Raji (cell line): ENCODE measurements around the gene FAR1.

Experiments used
- POLR2A ChIP-seq: IDR thresholded peaks from 2 replicates; pipeline ENCODE4 v1.6.1; 2011; ENCODE audit warnings: low read depth, low read length, control low read depth; ENCODE audit not compliant: insufficient read depth

Gene FAR1

DNA sequence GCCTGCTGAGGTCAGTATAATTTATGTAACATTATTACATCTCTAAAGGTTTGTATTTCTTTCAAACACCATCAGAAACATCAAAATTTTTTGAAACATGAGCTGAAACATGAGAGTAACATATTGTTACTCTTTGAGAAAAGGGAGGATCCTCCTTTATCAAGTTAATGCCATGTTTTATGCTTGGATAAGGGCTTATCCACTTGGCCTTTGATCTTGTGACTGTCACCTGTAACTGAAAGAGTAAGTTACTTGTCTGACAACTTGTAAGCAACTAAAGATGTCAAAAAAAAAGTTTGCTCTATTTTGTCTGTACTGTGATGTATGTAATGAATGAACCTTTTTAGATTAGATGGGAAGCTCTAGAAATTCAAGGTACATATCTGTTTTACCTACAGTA lies 59.6 kb downstream of the FAR1 start:
- no peak for TF ChIP-seq POLR2A

DNA sequence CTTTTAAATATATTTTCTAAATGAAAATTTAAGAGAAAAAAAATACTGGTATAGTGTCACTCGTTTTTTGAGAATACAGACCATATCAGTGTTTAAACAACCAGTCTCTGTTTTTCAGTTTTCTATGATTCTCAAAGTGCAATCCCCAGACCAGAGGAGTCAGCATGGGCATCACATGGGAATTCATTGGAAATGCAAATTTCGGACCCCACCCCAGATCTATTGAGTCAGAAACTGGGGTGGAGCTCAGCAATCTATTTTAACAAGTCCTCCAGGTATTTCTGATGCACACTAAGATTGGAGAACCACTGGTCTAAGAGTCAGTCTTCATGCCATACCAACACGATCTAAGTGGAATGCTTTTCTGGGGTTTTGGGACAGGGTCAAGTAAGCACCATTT lies 66.1 kb downstream of the FAR1 start:
- TF ChIP-seq POLR2A = no peak

GRCh38 chr11:13745165-13745564 lies 76.7 kb downstream of the FAR1 start:
- no peak for TF ChIP-seq POLR2A

GRCh38 chr11:13759050-13759449 lies 90.6 kb downstream of the FAR1 start:
- no peak for TF ChIP-seq POLR2A

DNA sequence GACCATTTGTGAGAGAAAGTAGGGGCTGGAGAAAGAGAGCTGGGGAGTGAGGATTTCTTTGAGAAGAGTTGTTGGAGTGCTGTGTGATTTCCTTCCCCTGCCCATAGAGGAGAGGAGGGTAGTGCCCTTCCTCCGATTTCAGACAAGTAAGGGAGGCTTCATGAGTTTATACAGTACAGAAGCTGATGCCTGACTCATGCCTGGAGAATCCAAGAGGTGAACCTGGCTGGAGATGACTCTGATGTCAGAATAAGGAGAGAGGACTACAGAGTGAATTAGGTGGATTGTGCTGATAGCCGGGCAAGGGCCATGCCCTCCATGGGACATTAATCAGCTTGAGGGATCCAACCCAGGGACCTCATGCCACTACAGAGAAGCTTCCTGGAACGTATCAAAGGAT lies 91.6 kb downstream of the FAR1 start:
- TF ChIP-seq POLR2A = no peak

DNA sequence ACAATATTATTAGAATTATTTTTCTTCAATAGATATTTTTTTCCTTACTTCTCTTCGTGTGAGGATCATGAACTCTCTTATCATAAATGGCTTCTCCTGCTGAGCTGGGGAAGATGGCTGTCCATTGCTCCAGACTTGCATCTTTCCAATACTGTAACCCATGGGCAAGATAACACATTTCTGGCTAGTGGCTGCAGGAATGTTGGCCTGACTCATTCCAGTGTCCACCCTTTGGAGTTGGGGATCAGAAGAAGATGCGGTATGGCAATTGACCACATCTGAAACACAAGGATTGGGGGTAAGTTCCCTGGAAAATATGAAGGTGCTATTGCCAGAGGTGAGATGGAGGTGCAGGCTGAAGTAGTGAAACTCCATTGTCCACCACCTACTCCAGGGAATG lies 92.8 kb downstream of the FAR1 start:
- TF ChIP-seq POLR2A = no peak

DNA sequence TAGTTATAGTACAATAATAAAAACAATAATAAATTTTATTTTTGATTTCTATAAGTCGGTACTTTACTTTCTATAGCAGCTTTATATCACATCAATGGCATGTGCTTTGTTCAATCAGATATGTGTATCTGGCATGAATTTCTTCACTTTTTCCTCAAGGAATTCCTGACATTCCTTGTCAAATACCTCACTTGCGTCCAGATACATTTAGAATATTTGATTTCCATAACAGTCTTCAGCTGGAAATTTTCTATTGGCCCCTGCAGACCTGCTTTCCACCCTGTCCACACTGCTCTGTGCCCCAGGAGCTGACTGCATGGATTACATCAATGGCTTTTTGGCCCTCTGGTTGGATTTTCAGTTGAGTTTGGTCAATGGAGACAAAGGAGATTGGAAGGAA lies 93.2 kb downstream of the FAR1 start:
- TF ChIP-seq POLR2A = no peak

- no peak for TF ChIP-seq POLR2A
Observed at GRCh38 chr11:13762718-13763117, 94.2 kb downstream of the FAR1 start.

DNA sequence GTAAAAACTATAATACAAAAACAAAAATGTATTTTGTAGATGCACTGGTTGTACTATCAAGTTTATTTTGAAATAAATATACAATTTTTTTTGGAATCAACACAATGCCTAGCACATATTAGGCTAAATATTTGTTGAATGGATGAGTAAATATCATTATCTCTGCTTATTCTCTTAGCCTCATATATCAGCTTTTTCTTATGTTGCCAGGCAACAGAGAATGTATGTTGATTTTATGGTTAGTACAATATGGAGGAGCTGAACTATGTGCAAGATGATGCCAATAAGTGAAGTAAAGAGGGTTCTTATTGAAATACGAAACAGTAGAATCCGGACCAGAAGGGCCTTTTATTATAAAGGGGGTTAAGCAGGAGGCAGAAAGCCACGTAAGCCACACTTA lies 94.9 kb downstream of the FAR1 start:
- TF ChIP-seq POLR2A = no peak

- TF ChIP-seq POLR2A = no peak
Observed at GRCh38 chr11:13765886-13766285, 97.4 kb downstream of the FAR1 start.

GRCh38 chr11:13767471-13767870 lies 99.0 kb downstream of the FAR1 start:
- no peak for TF ChIP-seq POLR2A

GRCh38 chr11:13769188-13769587 lies 100.7 kb downstream of the FAR1 start:
- TF ChIP-seq POLR2A = no peak

DNA sequence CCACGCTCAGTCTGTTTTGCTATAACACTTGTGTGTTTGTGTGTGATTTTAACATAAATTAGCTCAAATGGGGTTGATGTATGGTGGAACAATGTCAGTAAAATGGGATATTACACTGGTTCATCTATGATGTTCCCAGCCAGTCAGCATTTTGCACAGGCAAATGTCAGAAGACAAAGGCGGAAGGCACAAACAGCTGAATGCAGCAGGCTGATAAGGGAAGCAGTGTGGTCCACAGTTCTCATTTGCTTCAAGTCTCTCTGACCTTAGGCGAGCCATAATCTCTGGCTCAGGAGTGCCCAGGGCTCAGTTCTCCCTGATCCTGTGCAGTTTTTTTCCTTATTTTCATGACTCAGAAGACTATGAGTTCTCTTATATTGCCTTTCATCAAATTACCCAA lies 102.7 kb downstream of the FAR1 start:
- no peak for TF ChIP-seq POLR2A

DNA sequence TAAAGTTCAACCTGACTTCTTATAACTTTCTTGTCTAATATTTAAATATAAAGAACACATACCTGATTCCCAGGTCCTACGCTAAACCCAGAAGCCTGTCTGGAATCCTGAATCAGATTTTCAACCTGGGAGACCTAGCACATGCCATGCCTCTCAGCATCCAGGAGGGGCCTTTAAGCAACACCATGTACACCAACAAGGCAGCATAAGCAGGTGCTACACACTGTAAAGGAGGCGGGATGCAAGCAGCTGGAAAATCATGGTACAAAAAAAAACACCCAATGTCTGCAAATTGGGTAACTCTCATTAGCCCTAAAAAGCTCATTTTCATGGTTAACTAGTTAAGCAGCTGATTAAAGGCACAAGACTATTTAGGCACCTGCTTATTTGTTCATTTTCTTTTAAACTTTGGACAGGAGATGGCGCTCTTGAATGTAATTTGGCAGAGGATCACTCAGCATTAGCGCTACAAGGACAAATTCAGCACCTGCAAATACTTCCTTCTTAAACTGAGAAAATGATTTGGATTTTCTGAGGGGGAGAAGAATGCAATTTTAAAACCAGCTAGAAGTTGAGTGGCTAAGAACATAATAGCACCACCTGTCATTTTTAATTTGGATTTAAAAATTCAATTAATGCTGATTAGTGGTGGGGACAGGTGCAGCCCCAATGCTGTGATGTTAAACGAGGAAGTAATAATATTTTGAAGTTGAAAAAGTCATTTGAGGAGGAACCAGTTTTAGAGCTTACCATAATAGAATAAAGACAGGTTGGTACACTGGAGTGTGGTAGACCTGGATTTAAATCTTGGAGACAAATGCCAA lies 104.0 kb downstream of the FAR1 start:
- TF ChIP-seq POLR2A = no peak

DNA sequence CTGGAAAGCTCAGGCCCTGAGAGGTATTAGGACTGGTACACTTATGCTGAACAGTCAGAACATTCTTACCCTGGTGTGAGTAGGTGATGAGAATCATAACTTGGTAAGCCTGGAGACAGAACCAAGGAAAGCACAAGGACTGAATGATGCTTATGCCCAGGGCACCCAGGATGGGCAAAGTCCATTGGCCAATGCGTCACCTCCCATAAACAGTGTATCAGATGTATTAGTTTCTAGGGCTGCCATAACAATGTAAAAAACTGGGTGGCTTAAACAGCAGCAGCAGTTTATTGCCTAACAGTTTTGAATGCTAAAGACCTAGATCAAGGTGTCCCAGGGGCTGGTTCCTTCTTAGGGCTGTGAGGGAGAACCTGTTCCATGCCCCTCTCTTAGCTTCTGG lies 107.0 kb downstream of the FAR1 start:
- TF ChIP-seq POLR2A = no peak

DNA sequence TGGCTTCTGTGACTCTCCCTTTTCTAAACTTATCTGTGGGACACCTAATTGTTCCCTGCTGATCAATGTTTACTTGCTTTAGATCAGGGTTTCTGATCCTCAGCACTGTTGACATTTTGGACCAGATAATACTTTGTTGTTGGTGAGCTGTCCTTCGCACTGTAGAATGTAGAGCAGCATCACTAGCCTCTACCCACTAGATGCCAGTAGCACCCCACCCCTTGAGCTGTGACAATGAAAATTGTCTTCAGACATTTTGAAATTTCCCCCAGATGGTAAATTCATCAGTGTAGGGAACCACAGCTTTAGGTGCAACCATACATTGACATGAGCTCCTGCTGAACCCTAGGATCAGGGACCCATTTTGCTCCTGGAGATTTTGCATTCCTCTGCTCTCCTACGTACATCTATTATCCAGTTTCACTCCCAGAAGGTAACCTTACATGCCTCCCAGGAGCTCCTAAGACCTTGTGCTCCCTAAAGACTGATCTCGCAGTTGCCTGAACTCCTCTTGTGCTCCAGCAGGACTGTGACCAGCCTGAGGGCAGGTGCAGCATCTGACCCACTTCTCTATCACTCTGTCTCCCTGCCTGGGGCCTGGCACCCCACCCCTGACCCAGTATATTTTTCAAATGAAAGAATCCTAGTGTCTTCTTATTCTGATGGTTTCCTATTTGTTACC lies 107.8 kb downstream of the FAR1 start:
- TF ChIP-seq POLR2A = no peak
